Smooth muscle cell of the brain vasculature (primary cell): ENCODE measurements around the gene CAB39L.
A peak's percentile ranks its signal among the peaks of the same experiment; 100 is the strongest.
"Not testable (repeated sequence)": the region's sequence is repeated elsewhere in the genome, so short reads cannot be mapped to it uniquely, and the experiment has no call there.

Experiments
- DNase-seq: peaks from one replicate; pipeline ENCODE4 v3.0.0-alpha.2; 2012; ENCODE audit warnings: low read depth, low spot score

CAB39L gene

DNA sequence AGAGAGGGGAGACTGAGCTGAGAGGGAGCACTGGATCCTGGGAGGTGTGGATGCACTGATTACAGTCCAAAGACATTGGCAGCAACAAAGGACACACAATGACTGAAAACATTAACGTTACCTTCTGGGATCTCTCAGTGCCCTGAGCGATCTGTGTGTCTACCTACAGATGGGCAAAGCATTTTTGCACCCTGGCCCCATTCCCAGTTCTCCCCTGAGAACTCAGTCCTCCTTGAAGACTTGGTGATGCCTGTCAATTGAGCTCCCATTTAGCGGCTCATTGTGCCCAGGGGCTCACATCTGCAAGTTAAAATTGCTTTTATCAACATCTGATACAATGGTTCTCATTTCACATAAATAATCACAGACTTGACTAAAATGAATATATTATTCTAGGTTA is 133.6 kb downstream of the CAB39L start:
- no peak for DNase-seq

DNA sequence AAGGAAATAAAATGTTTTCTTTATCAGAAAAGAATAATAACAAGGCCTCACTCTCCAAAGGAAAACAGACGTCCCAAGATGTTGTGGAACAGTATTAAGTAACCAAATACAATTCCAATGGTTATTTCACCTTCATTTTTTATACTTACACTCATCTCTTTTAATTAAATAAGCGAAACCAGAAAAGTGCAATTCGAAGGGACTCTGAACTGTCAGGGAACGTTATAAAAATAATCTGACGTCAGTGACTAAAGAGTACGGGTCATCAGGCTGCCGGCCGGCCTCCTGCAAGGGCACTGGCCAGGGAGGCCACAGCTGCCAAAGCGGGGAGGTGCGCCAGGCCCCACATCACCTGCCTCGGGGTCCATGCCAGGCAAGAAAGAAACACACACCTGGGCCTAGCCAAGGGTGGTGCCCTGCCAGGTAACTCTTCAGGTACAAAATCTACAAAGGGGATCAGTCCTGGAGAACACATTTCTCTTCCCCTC is 134.9 kb downstream of the CAB39L start:
- no peak for DNase-seq

DNA sequence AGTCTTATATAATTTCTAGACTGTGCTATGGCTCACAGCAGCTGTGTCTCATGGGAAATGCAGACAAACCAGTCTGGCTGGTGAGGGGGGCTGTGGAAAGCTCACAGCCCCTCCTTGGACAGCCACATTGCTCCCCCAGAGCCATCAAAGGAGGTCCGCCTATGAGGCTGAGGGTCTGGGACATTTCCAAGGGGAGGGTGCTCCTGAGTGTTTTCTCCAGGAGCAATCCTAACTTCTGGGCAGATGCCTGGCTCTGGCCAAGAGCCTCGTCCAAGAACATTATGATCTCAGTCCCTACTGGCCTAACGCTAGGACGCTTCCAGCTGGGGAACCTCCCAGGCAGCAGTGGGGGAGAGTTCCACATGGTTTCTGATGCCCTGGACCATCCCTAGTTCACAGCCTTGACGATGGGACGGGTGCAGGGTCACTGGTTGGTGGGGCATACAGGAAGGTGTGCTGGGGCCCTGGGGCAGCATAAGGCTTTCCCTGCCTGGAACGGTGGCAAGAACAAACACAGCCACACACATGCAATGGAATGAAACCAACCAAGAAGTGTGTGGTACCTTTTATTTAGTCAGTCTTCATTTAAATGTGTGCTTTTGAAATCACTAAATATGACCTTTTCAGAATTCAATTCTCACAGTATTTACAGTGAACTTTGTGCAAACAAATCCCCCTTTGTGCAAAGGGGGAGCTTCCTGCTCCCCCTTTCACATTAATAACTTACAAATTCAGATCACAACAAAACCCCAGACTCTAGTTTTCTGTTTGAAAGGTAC is 135.6 kb downstream of the CAB39L start:
- DNase-seq = peak; percentile 46

DNA sequence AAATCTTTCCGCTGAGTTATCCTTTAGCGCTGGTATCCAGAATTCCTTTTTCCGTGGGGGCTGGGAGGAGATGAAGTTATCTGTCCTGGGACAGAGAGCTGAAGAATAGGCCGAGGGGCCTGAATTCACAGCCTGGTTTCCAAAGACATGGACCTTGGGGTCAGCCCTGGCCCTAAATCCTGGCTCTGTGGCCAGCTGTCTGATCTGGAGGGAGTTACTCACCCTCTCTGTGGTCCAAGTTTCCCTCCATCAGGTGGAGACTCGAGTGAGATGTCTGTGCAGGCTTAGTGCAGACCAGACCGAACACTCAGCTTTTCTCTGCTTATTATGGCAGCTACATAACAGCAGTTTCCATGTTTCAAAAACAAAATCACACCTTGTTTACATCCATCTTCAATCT is 136.5 kb downstream of the CAB39L start:
- DNase-seq = no peak

DNA sequence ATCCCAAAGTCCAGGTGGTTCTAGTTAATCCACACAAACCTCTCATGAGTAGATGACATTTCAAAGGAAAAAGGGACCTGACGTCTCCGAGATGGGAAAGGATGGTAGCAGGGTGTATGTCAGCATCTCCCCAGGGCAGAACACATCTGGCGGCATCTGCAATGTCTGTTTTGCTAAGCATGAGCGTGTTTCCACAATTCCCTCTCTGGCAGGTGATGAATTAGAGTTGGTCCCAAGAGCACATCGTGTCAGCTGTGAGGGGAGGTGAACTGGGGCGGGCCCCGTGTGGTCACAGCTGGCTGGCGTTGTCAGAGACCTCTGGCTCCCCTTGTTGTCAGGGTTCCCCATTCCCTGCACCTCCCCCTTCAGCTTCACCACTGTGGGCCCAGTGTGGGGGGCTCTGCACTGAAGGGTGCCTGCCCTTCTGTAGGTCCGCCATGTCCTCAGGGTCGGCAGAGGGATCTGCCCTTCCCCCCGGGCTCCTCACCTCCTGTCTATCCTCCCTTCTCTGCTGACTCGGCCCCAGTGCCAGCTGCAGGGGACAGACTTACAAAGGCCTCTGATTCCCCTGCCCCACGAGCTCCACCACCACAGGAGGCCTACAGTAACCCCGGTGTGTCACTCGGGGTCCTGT is 138.0 kb downstream of the CAB39L start:
- DNase-seq = no peak

DNA sequence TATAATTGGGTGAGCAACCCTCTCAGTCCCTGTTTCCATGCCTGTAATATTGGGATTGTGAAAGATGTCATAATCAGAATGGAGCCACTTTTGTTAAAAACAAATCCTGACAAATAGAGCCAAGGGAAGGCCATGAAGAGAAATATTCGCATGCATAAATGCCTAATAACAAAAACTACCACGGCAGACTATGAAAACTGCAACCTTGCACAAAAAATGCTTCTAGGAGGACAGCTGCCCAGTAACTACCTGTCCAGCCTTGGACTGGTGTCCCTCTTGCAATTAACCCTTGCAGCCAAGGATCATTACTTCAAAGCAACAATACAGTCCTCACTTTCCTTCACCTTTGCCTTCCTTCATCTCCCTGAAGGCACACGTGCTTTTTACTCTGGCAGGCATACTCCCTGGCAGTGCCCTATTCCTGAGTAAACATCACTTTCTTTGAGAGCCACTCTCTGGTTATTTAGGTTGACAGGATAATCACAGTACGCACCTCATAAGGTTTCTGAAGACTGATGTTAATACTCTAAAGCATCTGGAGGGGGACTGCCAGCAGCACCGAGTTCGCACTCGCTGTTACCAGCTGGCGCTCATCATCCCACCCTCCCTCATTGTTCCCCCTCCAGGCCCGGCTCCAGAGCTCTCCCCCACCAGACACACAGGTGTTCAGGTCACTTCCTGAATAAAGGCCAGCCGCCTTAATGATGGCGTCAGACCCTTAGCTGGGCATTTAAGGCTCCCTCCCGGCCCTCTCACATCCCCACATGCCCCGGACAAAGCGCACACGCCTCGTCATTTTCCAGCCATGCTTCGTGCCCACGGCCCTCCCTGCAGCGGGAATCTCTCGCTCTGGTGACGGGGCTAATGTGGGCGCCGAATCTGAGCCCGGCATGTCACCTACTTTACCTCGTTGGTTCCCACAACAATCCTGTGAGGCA is 138.8 kb downstream of the CAB39L start:
- DNase-seq = no peak

DNA sequence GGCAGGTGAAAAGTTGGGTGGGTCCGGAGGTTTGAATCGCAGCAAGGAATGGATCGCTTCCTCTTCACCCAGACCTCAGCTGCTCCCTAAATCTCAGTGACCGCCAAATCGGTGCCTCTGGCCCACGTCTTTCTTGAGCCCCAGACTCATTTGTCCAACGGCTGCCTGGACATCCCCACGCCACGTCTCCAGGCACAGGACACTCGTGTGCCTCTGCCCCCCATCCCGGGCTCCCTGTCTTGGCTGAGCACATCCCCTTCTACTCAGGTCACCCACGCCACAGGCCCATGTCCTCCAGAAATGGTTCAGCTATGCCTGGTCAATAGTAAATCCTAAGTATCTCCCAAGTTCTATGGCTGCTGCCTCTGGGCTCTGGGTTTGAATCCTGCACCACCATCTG is 139.5 kb downstream of the CAB39L start:
- DNase-seq = no peak

DNA sequence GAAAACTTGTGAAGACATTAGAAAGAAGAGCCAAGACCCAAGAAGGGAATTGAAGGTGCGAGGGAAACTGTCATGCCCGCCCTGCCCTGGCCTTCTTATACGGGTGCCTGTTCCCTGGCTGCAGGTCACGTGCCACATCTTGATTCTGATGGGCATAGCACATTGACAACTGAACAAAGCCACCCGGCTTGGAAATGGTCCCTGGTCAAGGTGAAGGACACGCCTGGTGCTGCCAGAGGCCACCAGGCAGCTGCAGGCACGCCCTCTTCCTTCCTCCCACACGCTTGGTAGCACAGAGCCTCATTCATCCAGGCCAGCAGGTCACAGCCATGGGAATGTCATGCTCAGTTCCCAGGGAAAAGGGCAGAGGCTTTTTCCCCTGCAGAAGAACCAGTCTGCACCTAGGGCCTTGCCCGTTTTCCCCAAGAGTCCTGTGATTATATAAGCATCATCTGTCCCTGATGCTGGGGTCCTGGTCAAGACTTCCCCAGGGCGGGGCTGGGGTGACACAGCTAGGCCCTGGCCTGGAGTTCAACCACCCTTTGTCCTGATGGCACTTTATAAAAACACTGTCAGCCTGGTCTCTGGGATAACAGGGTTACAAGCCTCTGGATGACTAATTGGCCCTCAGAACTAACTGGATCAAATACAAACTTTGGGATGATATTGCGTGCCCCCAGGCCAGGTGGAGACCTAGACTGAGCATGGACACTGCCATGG is 140.2 kb downstream of the CAB39L start:
- no peak for DNase-seq

DNA sequence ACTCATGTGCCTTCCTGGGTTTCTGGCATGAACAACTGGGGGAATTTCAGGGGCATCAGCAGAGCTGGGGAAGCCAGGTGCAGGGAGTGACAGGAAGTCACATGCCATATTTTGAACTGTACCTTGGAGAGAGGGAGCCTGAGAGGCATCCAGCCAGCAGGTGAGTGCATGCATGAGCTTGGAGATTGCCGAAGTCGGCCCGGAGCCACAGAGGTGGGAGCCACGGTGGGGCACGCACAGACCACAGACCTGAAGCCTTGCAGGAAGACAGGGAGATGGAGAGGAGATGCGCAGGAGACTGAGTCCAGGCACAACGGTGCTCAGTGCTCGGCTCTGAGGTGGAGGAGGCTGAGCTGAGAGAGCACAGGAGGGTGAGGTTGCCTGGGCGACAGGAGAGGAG is 141.0 kb downstream of the CAB39L start:
- no peak for DNase-seq

DNA sequence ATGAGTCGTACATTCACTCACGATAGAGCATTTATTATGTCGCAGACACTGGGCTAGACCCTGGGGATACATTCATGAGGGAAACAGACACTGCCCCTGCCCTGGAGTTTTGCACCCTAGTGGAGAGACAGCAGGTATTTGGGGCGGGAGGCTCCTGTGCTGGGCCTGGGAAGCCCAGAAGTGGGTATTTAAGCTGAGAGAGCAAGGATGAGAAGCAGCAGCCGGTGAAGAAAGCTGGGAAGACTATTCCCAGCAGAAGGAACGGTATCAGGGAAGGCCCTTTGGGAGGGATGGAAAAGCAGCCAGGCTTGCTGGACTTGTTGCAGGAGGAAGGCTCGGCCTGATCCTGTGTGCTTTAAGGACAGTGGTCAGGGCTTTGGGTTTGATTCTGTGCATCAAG is 141.6 kb downstream of the CAB39L start:
- DNase-seq = no peak

DNA sequence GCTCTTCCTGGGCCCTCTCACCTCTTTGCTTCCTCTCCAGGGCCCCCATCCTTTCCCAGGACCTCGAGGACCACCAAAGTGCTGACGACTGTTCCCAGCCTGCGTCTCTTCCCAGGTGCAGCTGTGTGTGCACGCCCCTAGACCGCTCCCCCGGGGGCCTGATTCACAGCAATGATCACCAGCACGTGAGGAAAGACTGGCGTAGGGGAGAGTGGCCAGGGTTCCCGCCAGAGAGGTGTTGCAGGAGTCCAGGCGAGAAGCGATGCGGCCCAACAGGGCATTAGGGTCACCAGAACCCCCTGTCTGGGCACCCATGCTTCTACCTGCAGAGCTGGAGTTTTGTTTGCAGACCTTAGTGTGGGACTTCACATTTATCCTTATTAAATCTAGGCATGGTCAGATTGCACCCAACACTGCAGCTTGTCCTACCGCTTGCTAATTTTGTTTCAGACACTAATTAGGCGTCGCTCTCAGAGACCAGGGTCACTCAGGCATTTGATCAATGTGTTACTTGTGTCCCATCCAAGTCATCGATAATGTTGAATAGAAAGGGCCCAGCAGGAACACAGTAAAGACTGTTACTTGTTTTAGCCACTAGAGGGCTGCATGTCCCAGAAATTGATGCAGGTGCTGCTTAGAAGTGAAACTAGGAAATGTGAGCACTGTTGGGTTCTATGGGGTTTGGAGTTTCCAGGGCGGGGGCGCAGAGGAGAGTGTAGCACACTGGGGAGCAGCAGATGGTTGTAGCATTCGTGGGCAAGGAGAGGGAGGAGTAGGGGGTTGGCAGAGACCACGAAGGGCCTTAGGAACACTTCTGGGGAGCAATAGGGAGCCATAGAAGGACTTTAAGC is 142.9 kb downstream of the CAB39L start:
- DNase-seq = peak; percentile 55

DNA sequence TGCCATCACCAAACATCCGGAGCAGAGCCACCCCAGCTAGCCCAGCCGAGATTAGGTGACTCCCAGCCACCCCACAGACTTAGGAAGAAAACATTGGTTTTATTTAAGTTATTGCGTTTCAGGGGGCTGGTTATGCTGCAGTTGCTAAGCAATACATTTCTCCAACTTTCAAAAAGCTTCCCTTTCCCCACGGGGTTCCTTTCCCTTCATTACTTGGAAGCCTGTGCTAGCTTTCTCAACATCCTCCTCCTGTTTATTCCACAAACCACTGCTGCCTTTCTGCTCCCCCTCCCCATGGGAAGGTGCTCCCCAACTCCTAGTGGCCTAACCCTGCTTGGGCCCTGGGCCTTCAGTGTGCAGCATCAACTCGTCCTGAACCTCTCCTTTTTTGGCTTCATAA is 143.6 kb downstream of the CAB39L start:
- no peak for DNase-seq

DNA sequence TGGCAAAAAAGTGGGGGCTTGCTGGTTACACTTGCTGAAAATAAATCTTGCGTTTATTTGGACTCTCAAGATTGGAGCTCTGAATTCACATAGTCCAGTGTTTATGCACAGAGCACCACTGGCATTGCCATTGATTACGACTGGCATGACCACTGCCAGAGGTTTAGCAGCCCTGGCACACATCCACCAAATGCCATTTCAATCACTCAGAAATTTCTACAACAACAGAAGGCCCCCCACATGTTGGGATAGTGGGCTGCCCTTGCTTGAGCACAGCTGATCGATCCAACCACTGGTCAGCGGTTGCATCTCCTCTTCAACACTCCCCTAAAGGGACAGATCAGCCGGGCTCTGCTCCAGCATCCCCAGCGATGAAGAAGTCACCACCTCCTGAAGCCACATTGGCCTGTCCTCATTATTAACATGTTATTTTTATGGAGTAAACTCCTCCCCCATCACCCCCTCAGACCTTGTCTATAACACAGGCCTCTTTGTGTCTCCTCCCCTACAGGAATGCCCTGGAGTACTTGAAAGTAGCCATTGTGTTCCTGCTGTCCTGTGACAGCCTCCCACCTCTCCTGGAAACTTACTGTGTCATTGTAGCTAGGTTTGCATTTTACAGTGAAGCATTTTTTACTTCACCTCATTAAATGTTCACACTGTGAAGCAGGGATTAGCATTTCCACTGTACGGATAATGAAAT is 144.8 kb downstream of the CAB39L start:
- DNase-seq = no peak

DNA sequence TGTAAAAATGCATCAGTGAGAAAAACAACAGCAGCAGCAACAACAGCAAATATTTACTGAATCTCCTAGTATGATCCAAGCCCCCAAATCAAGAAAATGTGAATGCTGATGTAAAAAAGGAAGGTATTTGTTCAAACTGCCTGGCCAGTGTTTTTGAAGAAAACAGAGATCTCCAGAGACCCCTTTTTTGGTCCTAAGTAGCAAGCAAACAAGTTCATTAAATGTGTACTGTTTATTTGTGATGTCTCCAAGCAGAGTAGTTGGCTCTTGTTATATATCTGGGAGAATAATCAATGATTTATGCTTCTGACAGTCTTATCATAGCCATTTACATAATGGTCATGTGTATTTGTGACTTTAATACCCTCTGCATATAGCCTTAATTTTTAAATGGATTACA is 145.4 kb downstream of the CAB39L start:
- DNase-seq = no peak

DNA sequence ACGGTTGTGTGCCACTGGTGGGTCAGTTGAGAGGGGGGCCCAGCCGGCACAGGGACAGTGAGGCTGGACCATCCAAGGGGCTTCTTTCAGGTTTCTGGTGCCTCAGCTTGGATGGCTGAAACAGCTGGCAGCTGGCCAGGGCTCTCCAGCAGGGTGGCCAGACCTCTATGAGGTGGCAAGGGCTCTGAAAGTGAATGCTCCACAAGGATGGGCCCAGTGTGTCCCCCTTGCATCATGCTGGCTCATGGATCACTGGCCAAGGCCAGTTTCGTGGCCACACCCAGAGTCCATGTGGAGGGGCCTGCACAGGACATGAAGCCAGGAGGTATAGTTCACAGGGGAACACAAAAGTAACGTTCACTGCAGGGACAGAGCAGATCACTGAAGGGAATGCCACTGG is 146.5 kb downstream of the CAB39L start:
- DNase-seq = no peak

DNA sequence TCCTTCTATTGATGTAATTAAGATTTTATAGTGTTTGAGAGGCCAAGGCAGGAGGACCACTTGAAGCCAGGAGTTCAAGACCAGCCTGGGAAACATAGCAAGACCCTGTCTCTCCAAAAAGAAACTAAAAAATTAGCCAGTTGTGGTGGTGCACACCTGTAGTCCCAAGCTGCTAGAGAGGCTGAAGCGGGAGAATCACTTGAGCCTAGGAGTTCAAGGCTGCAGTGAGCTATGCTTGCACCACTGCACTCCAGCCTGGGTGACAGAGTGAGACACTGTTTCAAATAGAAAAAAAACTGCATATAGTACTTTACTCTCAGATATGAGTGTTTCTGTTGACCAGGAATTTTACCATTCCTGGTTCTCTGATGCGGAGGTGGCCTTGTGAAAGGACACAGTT is 147.2 kb downstream of the CAB39L start:
- no peak for DNase-seq

DNA sequence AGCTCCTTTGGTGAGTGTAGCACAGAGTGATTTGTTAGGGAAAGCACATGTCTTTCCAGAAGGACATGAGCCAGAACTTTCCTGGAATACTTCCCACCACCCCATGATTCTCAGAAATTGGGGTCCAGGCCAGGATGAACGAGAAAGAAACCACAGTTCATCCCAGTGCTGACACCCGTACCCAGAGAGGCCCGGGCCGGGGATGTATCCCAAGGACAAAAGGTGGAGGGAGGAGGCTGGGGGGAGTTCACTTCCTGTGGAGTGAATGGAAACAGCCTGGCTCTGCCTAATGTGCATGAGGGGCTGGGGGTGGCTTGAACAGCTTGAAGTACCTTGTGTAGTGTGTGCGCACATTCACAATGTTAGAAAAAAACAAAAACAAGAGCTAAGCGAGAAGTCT is 148.6 kb downstream of the CAB39L start:
- no peak for DNase-seq

DNA sequence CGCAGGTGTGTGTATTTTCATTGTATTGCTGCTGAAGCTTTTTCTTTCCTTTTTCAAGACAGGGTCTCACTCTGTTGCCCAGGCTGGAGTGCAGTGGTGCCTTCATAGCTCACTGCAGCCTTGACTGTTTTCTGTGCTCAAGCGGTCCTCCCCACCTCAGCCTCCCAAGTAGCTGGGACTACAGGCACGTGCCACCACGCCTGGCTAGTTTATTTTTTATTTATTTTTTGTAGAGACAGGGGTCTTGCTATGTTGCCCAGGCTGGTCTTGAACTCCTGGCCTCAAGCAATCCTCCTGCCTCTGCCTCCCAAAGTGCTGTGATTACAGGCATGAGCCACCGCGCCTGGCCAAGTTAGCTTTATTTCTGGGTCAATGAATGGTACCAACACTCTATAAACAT is 149.1 kb downstream of the CAB39L start:
- DNase-seq = not testable (repeated sequence)

DNA sequence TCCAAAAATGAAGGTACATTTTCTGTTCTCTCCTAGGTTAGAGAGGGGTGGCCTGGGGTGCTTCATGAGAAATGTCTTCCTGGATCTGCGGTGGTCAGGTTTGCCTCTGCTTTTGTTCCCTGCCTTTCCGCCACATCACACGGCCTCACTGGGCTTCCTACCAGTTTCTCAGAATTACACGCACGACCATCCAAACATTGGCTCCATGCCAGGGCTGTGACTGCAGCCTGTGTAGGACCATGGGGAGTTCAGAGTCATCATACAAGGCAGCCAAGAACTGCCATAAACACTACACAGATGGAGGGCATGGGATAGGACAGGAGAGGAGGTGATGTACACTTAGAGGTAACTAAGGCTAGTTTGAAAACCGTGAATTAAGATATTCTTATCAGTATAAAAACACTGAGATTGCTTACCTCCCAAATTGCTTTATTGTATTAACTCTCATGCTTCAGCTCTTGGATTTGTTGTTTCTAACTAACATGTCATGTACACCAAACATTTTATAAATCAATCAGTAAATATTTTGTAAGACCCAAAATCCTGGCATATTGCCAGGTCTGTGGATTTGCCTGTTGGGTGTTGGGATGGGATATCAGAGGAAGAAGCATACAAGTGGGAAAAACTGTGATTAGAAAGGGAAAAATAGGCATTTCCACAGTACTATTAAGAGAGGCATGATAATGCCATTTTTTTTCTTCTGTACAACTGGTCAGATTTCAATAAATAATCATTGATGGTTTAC is 150.9 kb downstream of the CAB39L start:
- peak; percentile 70 for DNase-seq
